K562 (cell line): ENCODE data around the gene DGCR6L. TPM values are rescaled to one million over a fixed set of nuclear protein-coding genes. Genes with fewer than 3 reads are reported as not detected.

ENCODE experiments used
- BCOR ChIP-seq: fragments of 450-650 bp; IDR thresholded peaks from 2 replicates; pipeline ENCODE4 v1.6.1; 2016
- CBX1 ChIP-seq: sonication (generic); IDR thresholded peaks from 2 replicates; pipeline ENCODE4 v1.6.1; 2016; ENCODE audit warnings: antibody characterized with exemption, low read depth, mild to moderate bottlenecking
- FUS ChIP-seq: fragments of 200-400 bp; formaldehyde crosslinking; optimal IDR thresholded peaks from 2 replicates; pipeline ENCODE3; 2017; ENCODE audit warnings: low read depth, low read length
- KDM4B ChIP-seq, 2 experiments: fragments of 450-650 bp in 1 of 2; sonication (generic) in 1 of 2; IDR thresholded peaks; 2 replicates each; pipeline ENCODE4 v1.6.1; 2016 to 2017; ENCODE audit warnings: borderline replicate concordance in 2 of 2, antibody characterized with exemption in 1 of 2, low read depth in 1 of 2, mild to moderate bottlenecking in 1 of 2
- KLF1 ChIP-seq: fragments of 450-650 bp; IDR thresholded peaks from 2 replicates; pipeline ENCODE4 v1.6.1; 2016; ENCODE audit warnings: missing genetic modification characterization, missing compliant biosample characterization
- MEF2D ChIP-seq: conservative IDR thresholded peaks from 2 replicates; pipeline ENCODE4 v1.6.1; 2016; ENCODE audit warnings: low read depth, missing genetic modification characterization, missing compliant biosample characterization
- MTA1 ChIP-seq: fragments of 450-650 bp; IDR thresholded peaks from 2 replicates; pipeline ENCODE4 v1.6.1; 2017; ENCODE audit warnings: borderline replicate concordance
- NFE2L1 ChIP-seq: fragments of 450-650 bp; IDR thresholded peaks from 2 replicates; pipeline ENCODE4 v1.6.1; 2016; ENCODE audit warnings: missing genetic modification characterization, low read depth, mild to moderate bottlenecking, missing compliant biosample characterization, moderate library complexity, borderline replicate concordance
- NFIX ChIP-seq: fragments of 250-450 bp; sonication (Bioruptor Pico); IDR thresholded peaks from 2 replicates; pipeline ENCODE4 v1.4.0; 2020; ENCODE audit warnings: low read depth, mild to moderate bottlenecking, moderate library complexity
- NR3C1 ChIP-seq: sonication (generic); formaldehyde crosslinking; IDR thresholded peaks from 2 replicates; pipeline ENCODE4 v1.8.1; 2022; ENCODE audit warnings: missing genetic modification reagents
- POLR2AphosphoS2 ChIP-seq: IDR thresholded peaks from 2 replicates; pipeline ENCODE4 v1.6.1; 2012; ENCODE audit warnings: low read length, improper control_type of control experiment
- POLR2AphosphoS5 ChIP-seq: IDR thresholded peaks from 2 replicates; pipeline ENCODE4 v1.6.1; 2011; ENCODE audit warnings: mild to moderate bottlenecking, low read depth, low read length, moderate library complexity; ENCODE audit not compliant: control insufficient read depth, insufficient read depth
- RBFOX2 ChIP-seq: fragments of 200-400 bp; formaldehyde crosslinking; IDR thresholded peaks from 2 replicates; pipeline ENCODE4 v1.6.1; 2017; ENCODE audit warnings: low read depth, mild to moderate bottlenecking, low read length, moderate library complexity
- SRSF7 ChIP-seq: fragments of 200-400 bp; formaldehyde crosslinking; optimal IDR thresholded peaks from 2 replicates; pipeline ENCODE3; 2017; ENCODE audit warnings: mild to moderate bottlenecking, low read depth, low read length
- TFAM ChIP-seq: fragments of 250-450 bp; sonication (Bioruptor Pico); conservative IDR thresholded peaks from 2 replicates; pipeline ENCODE4 v1.5.0; 2021; ENCODE audit warnings: mild to moderate bottlenecking, moderate library complexity
- ZNF282 ChIP-seq: sonication (generic); formaldehyde crosslinking; IDR thresholded peaks from 2 replicates; pipeline ENCODE4 v1.8.1; 2023; ENCODE audit warnings: missing genetic modification reagents
- ZNF778 ChIP-seq: fragments of 450-650 bp; formaldehyde crosslinking; IDR thresholded peaks from 2 replicates; pipeline ENCODE4 v1.4.0; 2020; ENCODE audit warnings: mild to moderate bottlenecking, moderate library complexity
- polyA plus RNA-seq, 8 experiments: library from polyadenylated mRNA; depleted of rRNA in 4 of 8; stranded (reverse) in 5 of 8; unstranded in 3 of 8; fragments of >200 nt; fragmentation: Nextera tagmentation in 2 of 8; fragmentation: Illumina TruSeq in 1 of 8; extraction: Ambion mirVana in 2 of 8; extraction: Trizol in 1 of 8; gene quantifications; 2 replicates each; pipeline versions ENCODE4 v1.2.1 to v1.2.3, GENCODE V29; 2011 to 2014; ENCODE audit warnings: inconsistent platforms in 1 of 8, missing spikeins in 1 of 8
- total RNA-seq, 7 experiments: library from RNA; depleted of rRNA in 6 of 7; stranded (reverse); fragments of >200 nt in 6 of 7; fragmentation: Illumina TruSeq in 2 of 7; extraction: Trizol in 2 of 7; gene quantifications; 2 replicates each; pipeline versions ENCODE4 v1.2.1 to v1.2.3, GENCODE V29; 2011 to 2021; ENCODE audit warnings: low replicate concordance in 1 of 7
- TF ChIP-seq, protein P1 (sequence below): IDR thresholded peaks from 2 replicates; pipeline ENCODE4 v1.6.1; 2012; ENCODE audit warnings: low read depth, low read length, improper control_type of control experiment, borderline replicate concordance
- TF ChIP-seq, protein P2 (sequence below): fragments of 450-650 bp; formaldehyde crosslinking; conservative IDR thresholded peaks from 2 replicates; pipeline ENCODE4 v1.4.0; 2022; ENCODE audit warnings: mild to moderate bottlenecking, missing genetic modification characterization
- TF ChIP-seq, protein P3 (sequence below): sonication (generic); formaldehyde crosslinking; IDR thresholded peaks from 2 replicates; pipeline ENCODE4 v1.8.0; 2022; ENCODE audit warnings: mild to moderate bottlenecking, missing genetic modification reagents

Gene DGCR6L
- total and polyA plus RNA-seq, 9 of the 15 experiments (the other 6 are each of a cell fraction or from before 2014, with no cell fraction given) = 3.6 to 151 (median 51.0) TPM

DNA sequence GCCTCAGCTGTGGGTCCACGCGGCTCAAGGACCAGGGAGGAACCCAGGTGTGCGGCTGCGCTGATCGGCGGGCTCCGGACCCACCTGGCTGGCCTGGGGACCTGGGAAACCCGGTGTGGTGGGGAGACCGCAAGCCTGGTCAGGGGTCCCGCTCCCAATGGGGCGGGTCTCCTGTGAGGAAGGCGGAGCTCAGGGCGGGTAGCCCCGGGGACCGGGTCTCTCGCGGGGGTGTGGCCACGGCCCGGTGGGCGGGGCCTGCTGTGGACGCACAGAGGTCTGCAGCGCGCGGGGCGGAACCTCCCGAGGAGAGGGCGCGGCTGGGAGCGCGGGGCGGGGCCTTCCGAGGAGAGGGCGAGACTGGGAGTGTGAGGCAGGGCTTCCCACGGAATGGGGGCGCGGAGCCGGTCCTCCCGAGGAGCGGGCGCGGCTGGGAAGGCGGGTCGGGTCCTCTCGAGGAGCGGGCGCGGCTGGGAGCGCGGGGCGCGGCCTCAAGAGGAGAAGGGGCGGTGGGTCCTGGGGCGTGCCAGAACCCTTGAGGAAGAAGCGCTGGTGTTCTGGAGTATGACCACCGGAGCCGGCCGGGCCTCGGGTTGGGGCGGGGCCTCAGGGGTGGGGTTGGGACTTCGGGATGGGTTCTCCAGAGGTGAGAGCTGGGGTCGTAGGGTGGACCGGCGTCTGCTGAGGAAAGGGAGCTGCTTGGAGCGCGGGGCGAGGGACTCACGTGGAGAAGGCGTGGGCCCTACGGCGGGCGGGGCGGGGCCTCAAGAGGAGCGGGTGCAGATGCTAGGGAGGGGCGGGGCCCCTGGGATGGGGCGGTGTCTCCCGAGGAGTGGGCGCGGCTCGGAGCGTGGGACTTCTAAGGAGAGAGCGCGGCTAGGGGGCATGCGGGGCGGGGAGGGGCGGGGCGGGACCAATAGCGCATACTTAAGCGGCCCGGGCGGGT lies 20.8 kb downstream of the DGCR6L start (continued):
- peak; percentile 65; the same call in 1 of the 2 replicates for TF ChIP-seq NR3C1 (CRISPR knock-in tag)
- 0 out of 4 replicates have a peak, but pooled peaks of 1 of the 2 experiments have one; percentile 63 for TF ChIP-seq KDM4B (IDR thresholded peaks at IDR 0.05; ENCODE audit: borderline replicate concordance in 2 of 2, low read depth in 1 of 2)
- TF ChIP-seq, protein P1, sequence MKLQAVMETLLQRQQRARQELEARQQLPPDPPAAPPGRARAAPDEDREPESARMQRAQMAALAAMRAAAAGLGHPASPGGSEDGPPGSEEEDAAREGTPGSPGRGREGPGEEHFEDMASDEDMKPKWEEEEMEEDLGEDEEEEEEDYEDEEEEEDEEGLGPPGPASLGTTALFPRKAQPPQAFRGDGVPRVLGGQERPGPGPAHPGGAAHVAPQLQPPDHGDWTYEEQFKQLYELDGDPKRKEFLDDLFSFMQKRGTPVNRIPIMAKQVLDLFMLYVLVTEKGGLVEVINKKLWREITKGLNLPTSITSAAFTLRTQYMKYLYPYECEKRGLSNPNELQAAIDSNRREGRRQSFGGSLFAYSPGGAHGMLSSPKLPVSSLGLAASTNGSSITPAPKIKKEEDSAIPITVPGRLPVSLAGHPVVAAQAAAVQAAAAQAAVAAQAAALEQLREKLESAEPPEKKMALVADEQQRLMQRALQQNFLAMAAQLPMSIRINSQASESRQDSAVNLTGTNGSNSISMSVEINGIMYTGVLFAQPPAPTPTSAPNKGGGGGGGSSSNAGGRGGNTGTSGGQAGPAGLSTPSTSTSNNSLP = no peak
- TF ChIP-seq CBX1 = 0 out of 2 replicates have a peak, but pooled peaks have one; percentile 4
- TF ChIP-seq BCOR = peak; percentile 42; the same call in 1 of the 2 replicates
- no peak for TF ChIP-seq FUS
- peak; percentile 79; the same call in 1 of the 2 replicates for TF ChIP-seq ZNF282 (CRISPR knock-in tag)
- TF ChIP-seq, protein P2, sequence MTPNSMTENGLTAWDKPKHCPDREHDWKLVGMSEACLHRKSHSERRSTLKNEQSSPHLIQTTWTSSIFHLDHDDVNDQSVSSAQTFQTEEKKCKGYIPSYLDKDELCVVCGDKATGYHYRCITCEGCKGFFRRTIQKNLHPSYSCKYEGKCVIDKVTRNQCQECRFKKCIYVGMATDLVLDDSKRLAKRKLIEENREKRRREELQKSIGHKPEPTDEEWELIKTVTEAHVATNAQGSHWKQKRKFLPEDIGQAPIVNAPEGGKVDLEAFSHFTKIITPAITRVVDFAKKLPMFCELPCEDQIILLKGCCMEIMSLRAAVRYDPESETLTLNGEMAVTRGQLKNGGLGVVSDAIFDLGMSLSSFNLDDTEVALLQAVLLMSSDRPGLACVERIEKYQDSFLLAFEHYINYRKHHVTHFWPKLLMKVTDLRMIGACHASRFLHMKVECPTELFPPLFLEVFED (CRISPR knock-in tag) = 0 out of 2 replicates have a peak, but pooled peaks have one; percentile 32
- TF ChIP-seq NFE2L1 = no peak
- TF ChIP-seq MTA1 = no peak
- TF ChIP-seq, protein P3, sequence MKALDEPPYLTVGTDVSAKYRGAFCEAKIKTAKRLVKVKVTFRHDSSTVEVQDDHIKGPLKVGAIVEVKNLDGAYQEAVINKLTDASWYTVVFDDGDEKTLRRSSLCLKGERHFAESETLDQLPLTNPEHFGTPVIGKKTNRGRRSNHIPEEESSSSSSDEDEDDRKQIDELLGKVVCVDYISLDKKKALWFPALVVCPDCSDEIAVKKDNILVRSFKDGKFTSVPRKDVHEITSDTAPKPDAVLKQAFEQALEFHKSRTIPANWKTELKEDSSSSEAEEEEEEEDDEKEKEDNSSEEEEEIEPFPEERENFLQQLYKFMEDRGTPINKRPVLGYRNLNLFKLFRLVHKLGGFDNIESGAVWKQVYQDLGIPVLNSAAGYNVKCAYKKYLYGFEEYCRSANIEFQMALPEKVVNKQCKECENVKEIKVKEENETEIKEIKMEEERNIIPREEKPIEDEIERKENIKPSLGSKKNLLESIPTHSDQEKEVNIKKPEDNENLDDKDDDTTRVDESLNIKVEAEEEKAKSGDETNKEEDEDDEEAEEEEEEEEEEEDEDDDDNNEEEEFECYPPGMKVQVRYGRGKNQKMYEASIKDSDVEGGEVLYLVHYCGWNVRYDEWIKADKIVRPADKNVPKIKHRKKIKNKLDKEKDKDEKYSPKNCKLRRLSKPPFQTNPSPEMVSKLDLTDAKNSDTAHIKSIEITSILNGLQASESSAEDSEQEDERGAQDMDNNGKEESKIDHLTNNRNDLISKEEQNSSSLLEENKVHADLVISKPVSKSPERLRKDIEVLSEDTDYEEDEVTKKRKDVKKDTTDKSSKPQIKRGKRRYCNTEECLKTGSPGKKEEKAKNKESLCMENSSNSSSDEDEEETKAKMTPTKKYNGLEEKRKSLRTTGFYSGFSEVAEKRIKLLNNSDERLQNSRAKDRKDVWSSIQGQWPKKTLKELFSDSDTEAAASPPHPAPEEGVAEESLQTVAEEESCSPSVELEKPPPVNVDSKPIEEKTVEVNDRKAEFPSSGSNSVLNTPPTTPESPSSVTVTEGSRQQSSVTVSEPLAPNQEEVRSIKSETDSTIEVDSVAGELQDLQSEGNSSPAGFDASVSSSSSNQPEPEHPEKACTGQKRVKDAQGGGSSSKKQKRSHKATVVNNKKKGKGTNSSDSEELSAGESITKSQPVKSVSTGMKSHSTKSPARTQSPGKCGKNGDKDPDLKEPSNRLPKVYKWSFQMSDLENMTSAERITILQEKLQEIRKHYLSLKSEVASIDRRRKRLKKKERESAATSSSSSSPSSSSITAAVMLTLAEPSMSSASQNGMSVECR (CRISPR knock-in tag) = no peak; the same call in 1 of the 2 replicates
- no peak for TF ChIP-seq ZNF778 (CRISPR knock-in tag)
- peak; percentile 44 for TF ChIP-seq RBFOX2
- TF ChIP-seq SRSF7 = peak; percentile 67
- no peak for TF ChIP-seq TFAM (CRISPR knock-in tag)
- TF ChIP-seq POLR2AphosphoS5 = no peak
- no peak for TF ChIP-seq NFIX (CRISPR knock-in tag)
- TF ChIP-seq POLR2AphosphoS2 = no peak
- TF ChIP-seq KLF1 (tag) = 0 out of 2 replicates have a peak, but pooled peaks have one; percentile 88
- no peak for TF ChIP-seq MEF2D (tag)
